ENCODE measurements around the gene ZNF593OS. TPM values are rescaled to one million over a fixed set of nuclear protein-coding genes. Genes with fewer than 3 reads are reported as not detected.

Gene ZNF593OS
- total and polyA plus RNA-seq, 10 of the 15 experiments (the other 5 are each of a cell fraction or from before 2014, with no cell fraction given) = 0.16 to 1.7 (median 0.59) TPM; not detected in 6

GRCh38 chr1:26169669-26170471, 1.8 kb downstream of the ZNF593OS start, which contains the start of gene ZNF593 (continued):
- TF ChIP-seq, protein P1, sequence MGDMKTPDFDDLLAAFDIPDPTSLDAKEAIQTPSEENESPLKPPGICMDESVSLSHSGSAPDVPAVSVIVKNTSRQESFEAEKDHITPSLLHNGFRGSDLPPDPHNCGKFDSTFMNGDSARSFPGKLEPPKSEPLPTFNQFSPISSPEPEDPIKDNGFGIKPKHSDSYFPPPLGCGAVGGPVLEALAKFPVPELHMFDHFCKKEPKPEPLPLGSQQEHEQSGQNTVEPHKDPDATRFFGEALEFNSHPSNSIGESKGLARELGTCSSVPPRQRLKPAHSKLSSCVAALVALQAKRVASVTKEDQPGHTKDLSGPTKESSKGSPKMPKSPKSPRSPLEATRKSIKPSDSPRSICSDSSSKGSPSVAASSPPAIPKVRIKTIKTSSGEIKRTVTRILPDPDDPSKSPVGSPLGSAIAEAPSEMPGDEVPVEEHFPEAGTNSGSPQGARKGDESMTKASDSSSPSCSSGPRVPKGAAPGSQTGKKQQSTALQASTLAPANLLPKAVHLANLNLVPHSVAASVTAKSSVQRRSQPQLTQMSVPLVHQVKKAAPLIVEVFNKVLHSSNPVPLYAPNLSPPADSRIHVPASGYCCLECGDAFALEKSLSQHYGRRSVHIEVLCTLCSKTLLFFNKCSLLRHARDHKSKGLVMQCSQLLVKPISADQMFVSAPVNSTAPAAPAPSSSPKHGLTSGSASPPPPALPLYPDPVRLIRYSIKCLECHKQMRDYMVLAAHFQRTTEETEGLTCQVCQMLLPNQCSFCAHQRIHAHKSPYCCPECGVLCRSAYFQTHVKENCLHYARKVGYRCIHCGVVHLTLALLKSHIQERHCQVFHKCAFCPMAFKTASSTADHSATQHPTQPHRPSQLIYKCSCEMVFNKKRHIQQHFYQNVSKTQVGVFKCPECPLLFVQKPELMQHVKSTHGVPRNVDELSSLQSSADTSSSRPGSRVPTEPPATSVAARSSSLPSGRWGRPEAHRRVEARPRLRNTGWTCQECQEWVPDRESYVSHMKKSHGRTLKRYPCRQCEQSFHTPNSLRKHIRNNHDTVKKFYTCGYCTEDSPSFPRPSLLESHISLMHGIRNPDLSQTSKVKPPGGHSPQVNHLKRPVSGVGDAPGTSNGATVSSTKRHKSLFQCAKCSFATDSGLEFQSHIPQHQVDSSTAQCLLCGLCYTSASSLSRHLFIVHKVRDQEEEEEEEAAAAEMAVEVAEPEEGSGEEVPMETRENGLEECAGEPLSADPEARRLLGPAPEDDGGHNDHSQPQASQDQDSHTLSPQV (IDR thresholded peaks at IDR 0.05) = no peak; the same call in 1 of the 2 replicates
- 0 out of 2 replicates have a peak, but pooled peaks have one; percentile 57 for TF ChIP-seq RB1 (IDR thresholded peaks at IDR 0.05; ENCODE audit: borderline replicate concordance)
- peak; percentile 100 for TF ChIP-seq NBN (IDR thresholded peaks at IDR 0.05)
- TF ChIP-seq DPF2 (IDR thresholded peaks at IDR 0.05) = peak; percentile 73
- peak; percentile 81 for TF ChIP-seq NR2C1 (IDR thresholded peaks at IDR 0.05)
- TF ChIP-seq, protein P2, sequence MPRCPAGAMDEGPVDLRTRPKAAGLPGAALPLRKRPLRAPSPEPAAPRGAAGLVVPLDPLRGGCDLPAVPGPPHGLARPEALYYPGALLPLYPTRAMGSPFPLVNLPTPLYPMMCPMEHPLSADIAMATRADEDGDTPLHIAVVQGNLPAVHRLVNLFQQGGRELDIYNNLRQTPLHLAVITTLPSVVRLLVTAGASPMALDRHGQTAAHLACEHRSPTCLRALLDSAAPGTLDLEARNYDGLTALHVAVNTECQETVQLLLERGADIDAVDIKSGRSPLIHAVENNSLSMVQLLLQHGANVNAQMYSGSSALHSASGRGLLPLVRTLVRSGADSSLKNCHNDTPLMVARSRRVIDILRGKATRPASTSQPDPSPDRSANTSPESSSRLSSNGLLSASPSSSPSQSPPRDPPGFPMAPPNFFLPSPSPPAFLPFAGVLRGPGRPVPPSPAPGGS (IDR thresholded peaks at IDR 0.05; ENCODE audit: borderline replicate concordance, insufficient read depth, low read depth, low read length, poor library complexity, severe bottlenecking) = no peak
- TF ChIP-seq HSF1 (IDR thresholded peaks at IDR 0.05; ENCODE audit: low read depth, low read length) = no peak
- TF ChIP-seq YY1 (IDR thresholded peaks at IDR 0.05; ENCODE audit: low read depth, low read length) = peak; percentile 79

All from GM12878 (cell line).